HUES64 (cell line): ENCODE data around the gene ZBED2.
"Not testable (repeated sequence)": the region's sequence is repeated elsewhere in the genome, so short reads cannot be mapped to it uniquely, and the experiment has no call there.

ENCODE experiments used
- H3K27ac ChIP-seq: 2 replicates; pipeline ENCODE4 v1.7.0; 2013; ENCODE audit warnings: low read depth, low read length, inconsistent platforms
- H3K27me3 ChIP-seq: 2 replicates; pipeline ENCODE4 v1.6.1; 2013; ENCODE audit warnings: mild to moderate bottlenecking, low read length; ENCODE audit not compliant: insufficient read depth
- H3K36me3 ChIP-seq: 2 replicates; pipeline ENCODE4 v1.6.1; 2013; ENCODE audit warnings: mild to moderate bottlenecking, low read length; ENCODE audit not compliant: insufficient read depth
- H3K4me1 ChIP-seq: 2 replicates; pipeline ENCODE4 v1.6.1; 2013; ENCODE audit warnings: mild to moderate bottlenecking, low read length, moderate library complexity; ENCODE audit not compliant: insufficient read depth
- H3K4me3 ChIP-seq: 2 replicates; pipeline ENCODE4 v1.5.1; 2013; ENCODE audit warnings: mild to moderate bottlenecking, low read length, moderate library complexity
- H3K9ac ChIP-seq: 2 replicates; pipeline ENCODE4 v1.6.1; 2013; ENCODE audit warnings: mild to moderate bottlenecking, low read depth, low read length
- H3K9me3 ChIP-seq: 2 replicates; pipeline ENCODE4 v1.6.1; 2013; ENCODE audit warnings: low read depth, low read length; ENCODE audit not compliant: insufficient read depth
- WGBS: fragments of 150-250, 120-280 bp; methylation state at CpG from one replicate; pipeline ENCODE4 v1.1.7; 2013; ENCODE audit warnings: missing lambda C conversion rate; 5-methylcytosine and 5-hydroxymethylcytosine counted together

The ZBED2 gene

DNA sequence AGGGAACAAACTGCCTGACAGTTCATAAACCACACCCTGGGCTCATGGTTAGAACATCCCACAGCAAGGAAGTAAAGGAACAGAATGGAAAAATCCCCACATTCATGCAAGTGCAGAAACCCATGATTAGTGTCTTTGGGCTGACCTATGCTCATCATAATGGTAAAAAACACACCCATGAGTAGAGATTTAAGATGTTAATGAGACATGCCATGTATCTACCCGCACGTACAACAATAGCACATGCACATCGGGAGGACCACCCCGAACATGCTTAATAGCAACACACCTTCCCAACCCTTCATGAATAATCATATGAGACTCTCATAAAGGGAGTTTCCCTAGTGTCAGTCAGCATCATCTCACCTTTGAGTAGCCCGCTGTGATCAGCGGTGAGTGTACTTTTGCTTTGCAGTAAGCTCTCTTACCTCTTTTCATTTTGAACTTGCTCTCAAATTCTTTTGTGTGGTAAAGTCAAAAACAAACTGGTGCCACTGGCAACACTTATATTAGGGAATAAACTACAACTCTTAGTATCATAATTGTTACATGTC lies 23.2 kb downstream of the ZBED2 start:
- Histone ChIP-seq H3K27me3 (no peaks in the 10 kb centered on the region), H3K9me3 (no peaks in the 10 kb centered on the region), H3K4me1 (no peaks in the 10 kb centered on the region), H3K4me3 (no peak overlapping the region), H3K27ac (no peak overlapping the region), H3K9ac (no peak overlapping the region), H3K36me3 (no peaks in the 10 kb centered on the region)
- 97% methylated on average over 6 of the region's 6 CpGs for WGBS

DNA sequence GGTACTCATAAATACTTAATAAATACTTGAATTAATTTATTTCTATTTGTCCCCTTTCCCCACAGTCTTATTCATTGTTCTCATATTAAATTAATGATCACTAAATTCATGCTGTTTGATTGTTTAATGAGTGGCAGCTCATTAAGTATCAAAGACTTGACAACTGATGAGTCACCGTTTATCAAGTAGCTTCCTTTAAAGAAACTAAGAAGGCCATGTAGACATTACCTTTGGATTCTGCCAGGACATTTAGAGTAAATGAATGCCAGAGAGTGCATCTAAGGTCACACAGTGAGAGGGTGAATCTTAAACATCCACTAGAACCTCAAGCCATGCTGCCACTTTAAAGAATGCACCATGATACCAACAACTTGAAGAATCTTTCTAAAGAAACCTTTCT lies 23.9 kb downstream of the ZBED2 start:
- Histone ChIP-seq H3K4me3 (no peak overlapping the region), H3K27ac (no peak overlapping the region), H3K9ac (no peak overlapping the region), H3K36me3 (no peaks in the 10 kb centered on the region), H3K27me3 (no peaks in the 10 kb centered on the region), H3K4me1 (no peaks in the 10 kb centered on the region), H3K9me3 (no peaks in the 10 kb centered on the region)
- WGBS: 100% methylated on average over 1 of the region's 1 CpG

- Histone ChIP-seq H3K27me3 (no peaks in the 10 kb centered on the region), H3K27ac (no peak overlapping the region), H3K4me1 (no peaks in the 10 kb centered on the region), H3K9me3 (no peaks in the 10 kb centered on the region), H3K9ac (no peak overlapping the region), H3K4me3 (no peak overlapping the region), H3K36me3 (no peaks in the 10 kb centered on the region)
- 93% methylated on average over 12 of the region's 12 CpGs for WGBS
Observed at GRCh38 chr3:111570404-111571030, 24.6 kb downstream of the ZBED2 start.

- Histone ChIP-seq H3K9ac (no peak overlapping the region), H3K27me3 (no peaks in the 10 kb centered on the region), H3K36me3 (no peaks in the 10 kb centered on the region), H3K4me3 (no peak overlapping the region), H3K4me1 (no peaks in the 10 kb centered on the region), H3K27ac (no peak overlapping the region), H3K9me3 (no peaks in the 10 kb centered on the region)
Observed at GRCh38 chr3:111568911-111569310, 26.2 kb downstream of the ZBED2 start.

- no peaks in the 10 kb centered on the region for H3K27me3 ChIP-seq
- no peak overlapping the region for H3K27ac ChIP-seq
- H3K9ac ChIP-seq: no peak overlapping the region
Observed at GRCh38 chr3:111568355-111568754, 26.8 kb downstream of the ZBED2 start.

DNA sequence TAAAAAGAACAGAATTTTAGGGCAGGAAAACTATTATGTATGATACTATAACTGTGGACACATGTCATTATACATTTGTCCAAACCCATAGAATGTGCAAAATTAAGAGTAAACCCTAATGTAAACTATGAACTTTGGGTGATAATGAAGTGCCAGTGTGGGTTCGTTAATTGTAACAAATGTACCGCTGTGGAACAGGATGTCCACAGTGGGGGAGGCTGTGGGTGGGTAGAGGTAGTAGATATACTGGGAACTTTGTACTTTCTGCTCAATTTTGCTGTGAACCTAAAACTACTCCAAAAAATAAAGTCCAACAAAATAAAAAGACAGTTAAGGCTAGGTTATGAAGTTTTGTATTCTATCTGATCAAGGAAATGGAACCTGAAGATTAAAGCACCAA lies 28.3 kb downstream of the ZBED2 start:
- no peak overlapping the region for H3K27ac ChIP-seq

More at GRCh38 chr3:111568355-111568754, 26.8 kb downstream of the ZBED2 start:
- no peaks in the 10 kb centered on the region for H3K4me1 ChIP-seq
- H3K36me3 ChIP-seq: no peaks in the 10 kb centered on the region
- H3K9me3 ChIP-seq: no peaks in the 10 kb centered on the region
- no peak overlapping the region for H3K4me3 ChIP-seq
- WGBS: 95% methylated on average over 1 of the region's 2 CpGs

GRCh38 chr3:111561902-111562301 lies 33.2 kb downstream of the ZBED2 start:
- 92% methylated on average over 18 of the region's 25 CpGs for WGBS
- H3K27ac ChIP-seq, H3K4me3 ChIP-seq: not testable (repeated sequence)

More for the DNA sequence above, 28.3 kb downstream of the ZBED2 start:
- Histone ChIP-seq H3K27me3 (no peaks in the 10 kb centered on the region), H3K4me1 (no peaks in the 10 kb centered on the region), H3K9ac (no peak overlapping the region), H3K36me3 (no peaks in the 10 kb centered on the region), H3K4me3 (no peak overlapping the region), H3K9me3 (no peaks in the 10 kb centered on the region)
- 97% methylated on average over 2 of the region's 2 CpGs for WGBS

DNA sequence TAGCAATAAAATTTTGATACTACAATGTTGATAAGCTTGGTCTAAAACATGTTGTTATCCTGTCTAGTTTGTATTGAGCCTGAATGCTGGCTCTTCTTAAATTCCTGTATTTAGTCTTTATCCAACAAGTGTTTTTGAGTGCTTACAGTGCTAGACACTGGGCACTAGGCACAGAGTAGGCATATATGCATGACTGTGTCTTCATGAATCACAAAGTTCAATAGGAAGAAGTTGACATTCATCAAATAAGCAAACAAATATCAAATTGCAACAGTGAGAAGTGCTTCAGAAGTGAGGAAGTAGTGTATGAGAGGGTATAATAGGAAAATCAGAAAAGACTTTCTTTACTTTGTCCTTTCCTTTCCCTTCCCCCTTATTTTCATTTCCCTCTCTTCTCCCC lies 46.4 kb downstream of the ZBED2 start:
- Histone ChIP-seq H3K4me1 (0 out of 2 replicates have a peak, but pooled peaks cover 12% of the 10 kb centered on the region), H3K36me3 (no peaks in the 10 kb centered on the region)

More at GRCh38 chr3:111561902-111562301, 33.2 kb downstream of the ZBED2 start:
- H3K4me1 ChIP-seq, H3K27me3 ChIP-seq, H3K9ac ChIP-seq, H3K36me3 ChIP-seq, H3K9me3 ChIP-seq: not testable (repeated sequence)

GRCh38 chr3:111548092-111548491 lies 47.1 kb downstream of the ZBED2 start:
- WGBS: 100% methylated on average over 1 of the region's 1 CpG
- H3K27me3 ChIP-seq: no peaks in the 10 kb centered on the region
- H3K4me3 ChIP-seq: no peak overlapping the region
- no peak overlapping the region for H3K27ac ChIP-seq
- no peaks in the 10 kb centered on the region for H3K9me3 ChIP-seq
- no peak overlapping the region for H3K9ac ChIP-seq
- 0 out of 2 replicates have a peak, but pooled peaks cover 12% of the 10 kb centered on the region for H3K4me1 ChIP-seq
- no peaks in the 10 kb centered on the region for H3K36me3 ChIP-seq

More for the DNA sequence above, 46.4 kb downstream of the ZBED2 start:
- Histone ChIP-seq H3K9me3 (no peaks in the 10 kb centered on the region), H3K4me3 (no peak overlapping the region), H3K27ac (no peak overlapping the region), H3K27me3 (no peaks in the 10 kb centered on the region), H3K9ac (no peak overlapping the region)

DNA sequence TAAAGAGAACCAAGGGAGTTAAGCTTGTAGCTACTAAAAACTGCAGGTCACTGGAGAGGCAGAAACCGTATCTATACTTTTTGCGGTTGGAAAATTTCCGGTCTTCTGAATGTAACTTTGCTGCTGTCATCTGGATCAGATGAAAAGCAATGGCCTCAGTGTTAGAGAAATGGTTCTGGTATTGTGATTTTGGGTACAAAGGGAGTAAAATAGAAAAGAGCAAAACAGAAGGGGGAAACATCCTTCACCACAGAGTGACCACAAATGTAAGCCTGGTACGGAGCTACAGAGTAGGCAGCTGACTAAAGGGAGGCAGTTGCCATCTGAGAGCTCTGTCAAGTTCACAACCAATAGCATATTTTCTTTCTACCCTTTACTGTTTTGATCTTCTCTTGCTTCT lies 47.5 kb downstream of the ZBED2 start:
- H3K27me3 ChIP-seq: no peaks in the 10 kb centered on the region
- H3K9me3 ChIP-seq: no peaks in the 10 kb centered on the region
- no peak overlapping the region for H3K9ac ChIP-seq
- WGBS: 93% methylated on average over 4 of the region's 4 CpGs
- no peaks in the 10 kb centered on the region for H3K36me3 ChIP-seq
- H3K4me3 ChIP-seq: no peak overlapping the region
- H3K4me1 ChIP-seq: 0 out of 2 replicates have a peak, but pooled peaks cover 12% of the 10 kb centered on the region
- H3K27ac ChIP-seq: no peak overlapping the region

GRCh38 chr3:111545349-111545748 lies 49.8 kb downstream of the ZBED2 start:
- 0 out of 2 replicates have a peak, but pooled peaks cover 12% of the 10 kb centered on the region for H3K4me1 ChIP-seq
- no peaks in the 10 kb centered on the region for H3K36me3 ChIP-seq
- no peaks in the 10 kb centered on the region for H3K9me3 ChIP-seq
- H3K27ac ChIP-seq: no peak overlapping the region
- WGBS: 85% methylated on average over 1 of the region's 2 CpGs
- no peak overlapping the region for H3K9ac ChIP-seq
- H3K4me3 ChIP-seq: no peak overlapping the region
- H3K27me3 ChIP-seq: no peaks in the 10 kb centered on the region
